Dermis blood vessel endothelial cell (primary cell): Measurements from ENCODE around the gene ZAR1. TPM values are rescaled to one million over a fixed set of nuclear protein-coding genes. Genes with fewer than 3 reads are reported as not detected.

Source experiments
- DNase-seq: peaks from one replicate; pipeline ENCODE4 v3.0.0; 2010
- total RNA-seq: library from RNA; depleted of rRNA; stranded (reverse); fragments of >200 nt; gene quantifications from 2 replicates; pipeline ENCODE4 v1.2.3, GENCODE V29; 2014

Gene ZAR1
- total RNA-seq, 1 donor from 2014 or later = not detected

DNA sequence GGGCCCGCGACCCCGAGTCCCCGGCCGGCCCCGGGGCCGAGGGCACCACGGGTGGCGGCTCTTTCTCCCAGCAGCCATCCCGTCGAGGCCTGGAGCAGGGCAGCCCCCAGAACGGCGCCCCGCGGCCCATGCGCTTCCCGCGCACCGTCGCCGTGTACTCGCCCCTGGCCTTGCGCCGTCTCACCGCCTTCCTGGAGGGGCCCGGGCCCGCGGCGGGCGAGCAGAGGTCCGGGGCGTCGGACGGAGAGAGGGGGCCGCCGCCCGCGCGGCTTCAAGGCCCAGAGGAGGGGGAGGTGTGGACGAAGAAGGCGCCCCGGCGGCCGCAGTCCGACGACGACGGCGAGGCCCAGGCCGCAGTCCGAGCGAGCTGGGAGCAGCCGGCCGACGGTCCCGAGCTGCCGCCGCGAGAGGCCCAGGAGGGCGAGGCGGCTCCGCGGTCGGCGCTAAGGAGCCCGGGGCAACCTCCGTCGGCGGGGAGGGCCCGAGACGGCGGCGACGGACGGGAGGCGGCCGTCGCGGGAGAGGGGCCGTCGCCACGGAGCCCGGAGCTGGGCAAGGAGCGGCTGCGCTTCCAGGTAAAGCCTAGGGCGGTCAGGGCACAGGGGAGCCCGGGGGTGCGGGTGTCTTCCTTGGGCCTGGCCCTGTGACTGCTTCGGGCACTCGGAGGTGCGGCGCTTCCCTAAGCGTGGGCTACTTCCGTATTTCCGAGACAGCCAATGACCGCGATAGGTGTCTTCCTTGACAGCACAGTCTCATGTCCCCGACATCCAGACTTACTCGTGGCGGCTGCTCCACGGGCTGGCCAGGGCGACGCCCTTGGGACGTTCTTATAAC is 845 bp downstream of the ZAR1 start:
- no peak for DNase-seq

DNA sequence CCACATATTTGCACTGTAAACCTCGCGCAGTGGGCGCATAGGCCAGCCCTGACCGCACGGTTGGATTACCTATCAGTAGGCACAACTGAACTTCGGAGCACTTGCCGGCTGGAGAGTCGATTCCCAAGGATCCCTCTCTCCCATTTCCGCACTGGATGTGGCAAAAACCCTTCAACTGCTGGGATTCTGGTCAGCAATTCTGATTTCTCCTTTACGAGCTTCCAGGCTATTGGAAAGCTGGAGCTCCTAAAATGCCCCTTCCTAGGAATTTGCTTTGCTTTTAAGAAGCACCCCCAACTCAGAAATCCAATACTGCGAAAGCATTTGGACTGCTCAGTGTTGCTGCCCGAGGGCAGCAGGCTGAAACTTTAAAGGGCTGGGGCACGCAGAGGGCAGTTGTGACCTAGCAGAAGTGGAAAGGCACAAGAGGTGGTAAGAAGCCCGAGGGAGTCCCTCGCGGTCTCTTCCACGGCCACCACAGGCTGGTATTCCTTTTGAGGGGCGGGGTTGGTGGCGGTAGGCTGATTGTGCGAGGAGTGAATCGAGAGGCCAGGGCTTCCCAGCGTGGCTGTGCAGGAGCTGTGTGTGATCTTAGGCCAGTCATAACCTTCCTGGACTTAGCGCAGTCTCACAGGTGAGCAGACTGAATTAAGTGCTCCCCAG is 1.6 kb downstream of the ZAR1 start:
- DNase-seq = no peak

DNA sequence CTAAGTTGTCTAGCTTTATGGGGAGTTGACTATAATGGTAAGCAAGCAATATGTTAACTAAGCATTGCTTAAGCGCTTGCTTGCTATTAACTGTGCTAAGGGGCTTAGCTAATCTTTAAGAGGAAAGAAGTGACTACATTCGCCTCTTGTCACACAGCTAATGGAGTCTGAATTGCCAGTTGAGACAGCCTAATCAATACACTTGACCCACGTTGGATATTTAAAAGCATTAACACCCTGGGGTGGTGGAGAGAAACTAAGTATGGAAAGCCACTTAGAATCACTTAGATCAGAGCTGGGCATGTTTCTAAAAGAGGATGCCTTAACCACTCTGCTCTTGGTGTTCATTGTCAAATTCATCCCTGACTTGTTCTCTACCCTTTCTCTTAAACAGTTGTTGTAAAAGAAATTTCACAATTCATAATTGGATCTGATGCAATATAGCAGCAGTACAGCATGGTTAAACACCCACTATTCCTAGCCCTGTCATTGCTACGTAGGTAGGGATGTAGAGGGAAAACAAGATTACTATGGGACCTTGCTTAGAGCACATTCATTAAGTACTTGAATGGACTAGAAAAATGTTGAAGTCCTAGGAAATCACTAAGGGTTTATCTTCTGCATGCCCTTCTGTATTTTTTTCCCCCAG is 3.5 kb downstream of the ZAR1 start:
- DNase-seq = no peak

DNA sequence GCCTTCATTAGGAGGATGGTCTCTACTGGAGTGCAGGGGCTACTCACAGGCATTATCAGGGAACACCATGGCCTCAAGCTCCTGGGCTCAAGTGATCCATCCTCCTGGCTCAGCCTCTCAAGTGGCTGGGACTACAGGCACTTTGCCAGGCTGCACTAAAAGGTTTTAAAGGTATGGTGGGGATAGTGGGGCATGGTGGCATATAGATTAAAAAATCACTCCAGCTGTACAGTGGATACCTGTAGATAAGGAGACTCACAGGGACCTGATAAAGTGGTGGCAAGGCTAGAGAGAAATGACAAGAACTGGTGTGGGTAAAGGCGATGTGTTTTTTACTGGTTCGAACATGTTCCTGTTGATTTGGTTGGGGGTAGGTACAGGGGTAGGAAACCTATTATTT is 5.9 kb downstream of the ZAR1 start:
- no peak for DNase-seq

DNA sequence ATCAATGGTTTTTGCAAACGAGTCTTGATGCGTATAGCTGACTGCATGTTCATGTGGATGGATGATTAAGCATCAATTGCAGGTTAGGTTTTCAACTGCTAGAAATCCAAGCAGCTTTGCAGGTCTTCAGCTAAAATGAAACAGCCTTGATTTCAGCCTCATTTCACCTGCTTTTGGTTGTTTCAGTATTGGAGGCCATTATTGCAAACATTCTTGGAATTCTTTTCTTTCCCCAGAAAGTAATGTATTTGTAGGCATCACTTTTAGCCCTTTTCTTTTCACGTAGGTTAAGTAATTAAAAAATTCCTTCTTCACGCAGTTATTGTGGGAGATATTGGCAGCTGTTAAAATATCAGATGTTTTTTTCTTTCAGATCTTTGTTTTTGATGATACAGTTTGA is 8.8 kb downstream of the ZAR1 start:
- no peak for DNase-seq

DNA sequence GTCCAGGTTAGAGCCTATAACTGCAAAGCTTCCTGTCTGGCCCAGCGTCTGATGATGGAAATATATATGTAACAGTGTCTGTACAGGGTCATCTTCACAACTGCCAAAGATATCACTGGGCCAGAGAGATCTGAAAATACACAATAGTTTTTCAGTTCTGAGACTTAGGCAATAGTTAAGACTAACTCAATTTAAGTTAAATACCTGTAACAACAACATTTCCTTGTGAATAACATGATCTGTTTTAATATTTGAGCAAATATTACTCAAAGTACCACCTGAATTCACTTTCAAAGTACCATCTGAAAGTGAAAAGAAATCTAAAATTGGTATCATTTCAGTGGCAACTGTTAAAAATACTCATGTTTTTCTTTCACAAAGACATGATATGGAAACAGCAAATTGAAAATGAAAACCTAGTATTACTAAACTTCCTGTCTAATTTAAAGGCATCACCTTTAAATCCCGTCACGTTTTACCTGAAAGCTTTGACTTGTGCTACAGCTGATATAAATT is 9.6 kb downstream of the ZAR1 start:
- DNase-seq = no peak

DNA sequence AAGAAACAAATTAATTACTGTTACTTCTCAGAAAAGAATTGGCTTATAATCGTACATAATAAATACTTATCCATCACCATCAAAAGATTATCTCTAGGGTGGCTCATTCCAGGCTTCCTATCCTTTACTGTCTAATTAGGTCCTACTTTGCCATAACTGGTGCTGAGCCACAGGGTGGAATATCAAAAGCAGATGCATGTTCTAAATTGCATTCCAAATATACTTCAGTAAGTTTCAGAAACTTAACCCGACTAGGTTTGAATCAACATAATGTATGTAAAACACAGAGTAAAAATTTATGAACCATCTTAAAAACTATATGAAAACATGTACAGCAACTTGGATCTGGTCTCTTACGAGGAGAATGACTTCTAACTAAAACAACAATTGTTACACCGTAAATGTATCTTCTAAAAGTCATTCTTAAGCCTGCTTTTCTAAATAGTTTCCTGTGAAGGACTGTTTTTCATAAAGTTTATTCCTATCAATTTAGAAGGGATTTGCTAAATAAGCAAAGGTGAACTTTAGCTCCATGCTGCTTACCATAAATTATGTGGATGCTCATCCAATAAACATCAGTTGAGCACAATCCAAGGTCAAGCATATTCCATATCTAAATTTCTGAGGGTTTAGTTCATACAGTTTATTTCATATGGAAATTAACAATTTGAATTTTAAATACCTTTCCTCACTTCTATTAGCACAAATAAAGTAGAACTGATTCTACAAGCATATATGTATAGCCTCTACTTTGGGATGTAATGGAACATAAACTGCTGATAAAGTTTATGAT is 13.4 kb downstream of the ZAR1 start:
- no peak for DNase-seq

DNA sequence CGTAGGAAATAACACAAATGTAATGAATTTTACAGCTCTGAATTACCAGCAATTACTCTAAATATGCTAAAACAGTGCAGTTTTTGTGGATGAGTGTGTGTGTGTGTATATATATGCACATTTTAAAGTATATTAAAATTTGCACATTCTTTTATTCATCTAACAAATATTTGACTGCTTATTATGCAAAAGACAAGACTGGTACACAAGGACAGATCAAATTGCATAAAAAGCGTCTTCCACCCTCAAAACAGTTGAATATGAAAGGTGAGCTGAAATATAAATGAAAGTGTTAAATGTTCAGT is 13.9 kb downstream of the ZAR1 start:
- no peak for DNase-seq

DNA sequence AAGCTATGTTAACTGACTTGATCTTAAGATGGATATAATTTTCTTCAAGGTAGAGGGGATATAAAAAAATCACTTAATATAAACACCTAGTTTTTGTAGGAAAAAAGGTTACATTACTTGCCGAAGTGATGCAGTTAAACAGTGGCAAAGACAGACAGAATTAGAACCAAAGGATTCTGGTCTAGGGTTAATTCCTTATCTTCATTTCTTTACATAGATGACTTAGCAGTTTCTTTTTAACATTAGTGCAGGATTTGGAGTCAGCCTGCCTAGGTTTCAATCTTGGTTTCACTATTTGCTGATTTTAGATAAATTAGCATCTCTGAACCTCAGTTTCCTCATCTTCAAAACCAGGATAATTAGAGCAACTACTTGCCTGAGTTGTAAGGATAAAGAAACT is 14.3 kb downstream of the ZAR1 start:
- no peak for DNase-seq

DNA sequence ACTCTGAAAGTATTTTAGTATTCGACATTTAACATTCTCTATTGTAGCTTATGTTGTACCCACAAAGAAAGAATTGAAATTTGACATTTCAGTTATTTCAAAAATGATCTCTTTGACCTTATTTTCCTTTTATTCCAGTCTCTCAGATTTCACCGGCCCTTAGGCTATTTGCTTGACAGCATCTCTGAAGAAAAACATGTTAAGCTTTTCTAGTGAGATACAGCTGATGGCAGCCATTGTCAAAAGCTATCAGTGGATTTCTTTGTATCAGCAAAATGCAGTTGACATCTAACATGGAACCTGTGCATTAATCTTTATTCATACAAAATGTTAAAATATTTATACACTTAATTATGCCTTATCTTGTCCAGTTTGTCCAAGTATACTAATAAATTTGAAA is 16.7 kb downstream of the ZAR1 start:
- no peak for DNase-seq

DNA sequence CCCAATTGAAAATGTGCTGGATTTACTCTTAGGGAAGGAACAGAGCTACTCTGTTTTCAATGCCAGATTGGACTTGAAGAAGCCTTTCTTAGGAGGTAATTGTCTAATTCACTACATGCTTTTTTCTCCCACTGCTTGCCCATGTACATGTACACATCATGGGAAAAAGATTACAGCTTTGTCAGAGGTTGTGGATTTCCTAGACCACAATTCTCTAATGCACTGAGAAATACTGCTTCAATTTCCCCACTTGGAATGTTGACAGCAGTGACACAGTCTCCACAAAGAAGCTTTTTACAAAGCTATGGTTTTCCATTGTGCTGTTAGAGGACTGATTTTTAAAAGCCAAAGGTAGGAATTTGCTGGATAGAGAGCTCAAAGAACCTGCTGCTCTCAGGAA is 19.5 kb downstream of the ZAR1 start:
- no peak for DNase-seq

DNA sequence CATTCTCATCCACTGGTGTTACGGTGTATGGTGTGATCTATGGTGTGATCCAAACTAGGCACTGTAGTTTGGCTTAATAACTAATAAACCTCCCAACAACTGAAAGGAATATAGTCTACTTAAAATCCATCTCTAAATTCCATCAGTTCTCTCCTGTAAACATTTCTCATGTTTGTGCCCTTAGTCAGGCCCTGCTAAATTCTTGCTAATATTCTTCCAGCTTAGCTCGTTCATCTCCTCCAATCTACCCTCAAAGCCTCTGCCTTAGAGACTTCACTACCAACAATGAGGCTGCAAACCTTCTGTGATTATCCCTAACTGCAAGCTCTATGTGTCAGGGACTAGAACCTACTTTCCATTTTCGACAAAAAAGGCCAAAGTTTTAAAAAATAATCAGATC is 28.1 kb downstream of the ZAR1 start:
- DNase-seq = no peak

DNA sequence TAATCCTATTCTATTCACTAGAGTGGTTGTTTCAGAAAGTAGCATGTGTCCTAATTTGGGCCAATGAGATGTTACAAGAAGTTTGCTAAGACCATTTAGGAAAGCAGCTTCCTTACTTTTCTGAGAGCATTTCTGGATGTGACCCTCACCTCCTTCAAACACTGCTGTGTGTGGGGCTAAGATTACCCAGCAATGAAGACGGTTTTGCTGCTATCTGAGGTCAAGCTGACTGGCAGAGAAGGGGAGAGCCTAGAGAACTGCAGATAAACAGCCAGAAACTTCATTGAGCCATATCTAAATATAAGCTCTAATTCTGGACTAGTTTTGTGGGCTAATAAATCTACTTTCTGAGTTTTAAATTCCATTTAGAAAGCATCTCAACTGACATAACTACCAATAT is 36.4 kb downstream of the ZAR1 start:
- DNase-seq = no peak

DNA sequence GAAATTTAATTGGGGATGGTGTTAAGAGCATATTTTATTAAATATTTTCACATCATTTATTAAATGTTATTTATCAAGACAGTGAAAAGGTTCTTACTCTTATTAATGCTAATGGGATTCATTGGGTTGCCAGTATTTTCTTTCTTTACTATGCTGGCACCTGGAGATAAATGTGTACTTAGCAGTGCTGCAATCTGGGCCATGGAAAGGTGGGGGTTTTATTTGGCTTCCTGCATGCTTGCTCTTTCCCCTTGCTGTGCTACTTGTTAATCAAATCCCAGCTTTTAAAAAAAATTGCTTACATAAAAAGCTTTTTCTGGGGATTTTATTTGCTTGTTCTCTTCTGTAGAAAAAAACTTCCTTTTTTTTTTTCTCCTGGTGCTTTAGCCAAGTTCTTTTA is 48.3 kb downstream of the ZAR1 start:
- DNase-seq = peak; percentile 25

DNA sequence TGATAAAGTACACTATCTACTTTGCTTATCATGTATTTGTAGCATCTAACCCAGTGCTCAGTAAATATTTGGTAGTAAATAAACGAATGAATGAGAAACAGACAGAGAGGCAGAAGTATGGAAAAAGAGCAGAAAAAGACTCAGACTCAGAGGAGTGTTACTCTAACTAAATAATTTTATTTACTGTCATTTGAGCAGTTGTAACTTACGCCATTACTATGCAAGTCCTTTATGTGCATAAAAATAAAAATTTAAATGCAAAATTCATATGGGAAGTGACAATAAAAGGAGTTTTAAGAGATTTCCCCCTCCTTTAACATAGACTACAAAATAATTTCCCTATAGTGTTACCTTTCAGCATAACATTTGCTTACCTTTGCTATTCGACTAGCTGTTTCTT is 49.5 kb downstream of the ZAR1 start:
- no peak for DNase-seq

DNA sequence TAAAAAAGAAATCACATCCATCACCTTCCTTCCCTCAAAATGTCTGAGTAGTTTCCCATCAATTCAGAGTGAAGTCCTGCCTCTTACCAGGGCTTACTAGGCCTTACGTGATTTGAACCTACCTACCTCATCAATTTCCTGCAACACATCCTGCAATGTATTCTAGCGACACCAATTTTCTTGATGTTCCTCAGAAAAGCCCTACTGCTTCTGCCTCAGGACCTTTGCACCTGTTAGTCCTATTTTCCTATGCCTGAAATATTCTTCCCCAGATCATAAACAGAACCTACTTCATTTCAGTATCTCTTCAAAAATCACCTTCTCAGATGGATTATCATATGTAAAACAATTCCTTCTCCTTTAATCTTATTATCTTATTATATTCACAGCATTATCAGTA is 52.8 kb downstream of the ZAR1 start:
- DNase-seq = no peak

DNA sequence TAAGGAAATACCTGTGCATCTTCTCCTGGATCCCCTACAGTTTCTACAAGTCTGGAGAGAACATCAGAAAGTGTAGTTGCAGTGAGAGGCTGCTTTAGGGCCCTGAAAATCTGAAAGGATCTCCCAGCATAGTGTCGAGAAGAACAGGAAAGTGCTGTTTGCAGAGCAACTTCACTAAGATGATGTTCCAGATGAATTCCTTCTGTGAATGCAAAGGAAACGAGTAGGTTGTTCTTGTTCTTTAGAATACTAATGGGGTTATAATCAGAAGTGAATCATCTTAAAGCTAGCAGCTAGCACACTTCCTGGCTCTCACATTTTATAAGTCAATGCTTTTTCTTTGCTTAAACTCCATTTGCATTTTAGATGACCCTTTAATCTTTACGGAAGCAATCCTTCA is 53.7 kb downstream of the ZAR1 start:
- peak; percentile 67 for DNase-seq

Other genes with a start within 250 kb of the ZAR1 start
- gene TEC, start 220.4 kb upstream of the ZAR1 start, total RNA-seq = 1.7 and 1.9 TPM in 2 replicates
- 19.9 and 22.7 TPM in 2 replicates for gene SLAIN2, start 148.7 kb upstream of the ZAR1 start, total RNA-seq
- gene SLC10A4, start 6.9 kb upstream of the ZAR1 start, total RNA-seq = 0.05 TPM in 1 of 2 replicates, not detected in the other